Common myeloid progenitor, CD34-positive (primary cell): Measurements from ENCODE around the gene BBS10.

ENCODE experiments used
- CTCF ChIA-PET: fragments of 350-600 bp; sonication (Branson Sonifier 250); formaldehyde crosslinking; loops from one replicate; lab custom pipeline; 2021; ENCODE audit warnings: antibody characterized with exemption; lab: Charles Lee
- POLR2A ChIA-PET: fragments of 350-600 bp; sonication (Branson Sonifier 250); formaldehyde crosslinking; loops from one replicate; lab custom pipeline; 2021; ENCODE audit warnings: antibody characterized with exemption; lab: Charles Lee
- DNase-seq, 3 donors: peaks; one replicate each; pipeline versions ENCODE4 v3.0.0 to v3.0.0-alpha.2; 2013
- H3K27ac ChIP-seq, 2 experiments: 1 replicate in 1 of 2; 2 replicates in 1 of 2; pipeline ENCODE4 v1.7.0; 2013; ENCODE audit warnings: inconsistent platforms in 2 of 2, low read length in 2 of 2, mild to moderate bottlenecking in 2 of 2, low read depth in 1 of 2, moderate library complexity in 1 of 2; ENCODE audit not compliant: severe bottlenecking in 2 of 2, insufficient read depth in 1 of 2, poor library complexity in 1 of 2
- H3K27me3 ChIP-seq, 5 experiments: replicated peaks in 2 of 5; 1 replicate in 3 of 5; 2 replicates in 2 of 5; pipeline versions ENCODE4 v1.6.1 to v1.7.0; 2013; ENCODE audit warnings: low read length in 4 of 5, mild to moderate bottlenecking in 2 of 5, moderate library complexity in 2 of 5, inconsistent platforms in 1 of 5; ENCODE audit not compliant: insufficient read depth in 5 of 5, control insufficient read depth in 4 of 5
- H3K36me3 ChIP-seq, 4 experiments: 1 replicate in 2 of 4; 2 replicates in 2 of 4; pipeline versions ENCODE4 v1.6.1 to v1.7.0; 2013; ENCODE audit warnings: low read length in 3 of 4, control low read depth in 1 of 4, mild to moderate bottlenecking in 1 of 4; ENCODE audit not compliant: control insufficient read depth in 4 of 4, insufficient read depth in 4 of 4
- H3K4me1 ChIP-seq, 4 experiments: 1 replicate in 3 of 4; 2 replicates in 1 of 4; pipeline versions ENCODE4 v1.6.1 to v1.7.1; 2013; ENCODE audit warnings: low read length in 3 of 4, mild to moderate bottlenecking in 3 of 4, control low read depth in 1 of 4, inconsistent platforms in 1 of 4, moderate library complexity in 1 of 4; ENCODE audit not compliant: control insufficient read depth in 4 of 4, insufficient read depth in 4 of 4; ENCODE audit errors: control extremely low read depth in 1 of 4
- H3K4me3 ChIP-seq, 7 experiments: 1 replicate in 4 of 7; 2 replicates in 3 of 7; pipeline versions ENCODE4 v1.5.1 to v1.7.0; 2013; ENCODE audit warnings: mild to moderate bottlenecking in 7 of 7, low read length in 6 of 7, moderate library complexity in 6 of 7, inconsistent platforms in 2 of 7, low read depth in 2 of 7, control low read depth in 1 of 7; ENCODE audit not compliant: insufficient read depth in 4 of 7, control insufficient read depth in 1 of 7; ENCODE audit errors: extremely low read depth in 1 of 7
- H3K9me3 ChIP-seq, 5 experiments: 1 replicate in 4 of 5; 2 replicates in 1 of 5; pipeline versions ENCODE4 v1.6.1 to v1.7.1; 2013; ENCODE audit warnings: low read length in 4 of 5, mild to moderate bottlenecking in 2 of 5, inconsistent platforms in 1 of 5, low read depth in 1 of 5, moderate library complexity in 1 of 5; ENCODE audit not compliant: control insufficient read depth in 4 of 5, insufficient read depth in 2 of 5; ENCODE audit errors: control extremely low read depth in 1 of 5
- WGBS: methylation state at CpG from one replicate; pipeline ENCODE4 v1.1.5; 2013; ENCODE audit not compliant: insufficient coverage; 5-methylcytosine and 5-hydroxymethylcytosine counted together

BBS10 gene

DNA sequence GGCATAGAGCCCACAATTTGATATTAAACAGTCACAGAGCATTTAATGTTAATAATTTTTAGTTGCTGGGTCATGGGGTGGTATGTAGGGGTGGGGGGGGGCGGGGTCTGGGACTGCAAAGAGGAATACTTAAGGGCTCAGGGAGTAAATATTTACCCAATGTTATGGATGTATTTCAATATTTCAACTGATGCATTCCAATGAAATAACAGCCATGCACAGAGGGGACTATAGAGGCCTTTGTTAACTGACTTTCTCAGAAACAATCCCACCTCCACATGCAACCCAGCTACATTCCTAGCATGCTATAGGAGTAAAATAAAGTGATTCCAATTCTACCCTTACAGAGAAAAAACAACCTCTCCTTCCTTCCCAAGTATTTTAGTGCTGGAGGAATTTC is 7.9 kb upstream of the BBS10 start:
- Histone ChIP-seq H3K9me3 (no peaks in the 10 kb centered on the region), H3K27ac (no peak overlapping the region), H3K4me3 (no peak overlapping the region), H3K4me1 (no peaks in the 10 kb centered on the region), H3K27me3 (no peaks in the 10 kb centered on the region), H3K36me3 (peaks cover 0 to 21% (median 15%) of the 10 kb centered on the region in 4 experiments)
- DNase-seq: no peak
- CTCF ChIA-PET: no interaction called here
- POLR2A ChIA-PET: no interaction called here
- WGBS: no CpG with 5 or more reads among the region's 1 CpG

DNA sequence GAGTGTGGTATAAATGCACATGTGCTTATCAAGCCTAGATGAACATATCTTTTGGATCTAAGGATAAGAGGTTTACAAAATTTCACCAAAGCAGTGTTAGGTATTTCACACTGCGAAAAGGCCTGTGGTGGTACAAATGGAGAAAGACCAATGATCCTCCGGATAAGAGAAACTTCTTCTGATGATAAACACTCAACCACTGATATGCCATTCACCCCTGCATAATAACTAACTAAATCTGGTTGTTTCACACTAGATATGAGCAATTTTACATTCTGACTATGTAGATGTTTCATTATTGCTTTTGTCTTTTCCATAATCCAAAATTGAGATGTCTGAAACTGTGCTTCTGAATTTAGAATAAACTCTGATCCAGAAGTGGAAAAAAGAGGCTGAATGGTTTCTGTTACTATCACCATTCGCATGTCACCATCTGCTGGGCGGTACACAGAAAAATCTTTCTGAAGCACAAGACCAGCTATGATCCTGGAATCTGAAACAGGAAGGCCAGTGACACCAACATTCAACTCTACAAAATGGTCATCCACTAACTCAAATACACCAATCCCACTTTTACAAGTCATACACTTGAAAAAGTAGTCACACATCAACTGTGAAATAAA is 1.3 kb downstream of the BBS10 start:
- DNase-seq: peak; percentile 33 to 55 (median 53)
- Histone ChIP-seq H3K4me3 (peak overlapping the region in 5 of 7 experiments; percentile 78 to 96 (median 93)), H3K27ac (peak overlapping the region in 1 of 2 experiments; percentile 82), H3K36me3 (no peaks in the 10 kb centered on the region), H3K4me1 (peaks cover 6 to 18% (median 12%) of the 10 kb centered on the region in 4 experiments), H3K9me3 (no peaks in the 10 kb centered on the region), H3K27me3 (no peaks in the 10 kb centered on the region)
- ChIA-PET POLR2A (no interaction called here), CTCF (interaction anchor here (1.2 to 2.6 kb wide), 5 partner anchors 18 to 842 kb away, joined by 3 to 15 read pairs (median 5); no protein-coding TSS in a partner anchor)
- 100% methylated on average over 1 of the region's 4 CpGs for WGBS

DNA sequence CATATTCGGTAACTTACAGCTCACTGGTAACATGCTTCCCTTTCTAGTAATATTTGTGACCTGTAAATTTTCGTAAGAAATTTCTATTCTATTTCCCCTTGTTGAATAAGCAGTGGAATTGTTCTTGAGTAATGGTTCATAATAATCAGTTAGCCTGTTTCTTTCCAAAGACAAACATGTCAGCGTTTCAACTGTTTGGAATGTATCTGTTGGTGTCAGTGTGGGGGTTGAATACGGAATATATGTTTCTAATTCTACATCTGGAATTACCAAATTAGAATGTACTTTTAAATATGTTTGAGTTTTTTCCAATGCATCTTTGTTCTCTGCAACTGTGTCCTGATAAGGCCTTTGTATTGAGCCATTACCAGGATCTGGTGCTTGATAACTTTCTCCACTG is 2.0 kb downstream of the BBS10 start:
- no CpG with 5 or more reads among the region's 4 CpGs for WGBS
- ChIA-PET CTCF (interaction anchor here (1.3 kb wide), 1 partner anchor 266 kb away, joined by 3 read pairs; no protein-coding TSS in a partner anchor), POLR2A (interaction anchor here (0.6 kb wide), 1 partner anchor 806 kb away, joined by 3 read pairs; no protein-coding TSS in a partner anchor)
- H3K36me3 ChIP-seq: no peaks in the 10 kb centered on the region
- no peak overlapping the region for H3K27ac ChIP-seq
- no peak for DNase-seq
- H3K9me3 ChIP-seq: no peaks in the 10 kb centered on the region
- no peaks in the 10 kb centered on the region for H3K27me3 ChIP-seq
- H3K4me1 ChIP-seq: peaks cover 6 to 18% (median 12%) of the 10 kb centered on the region in 4 experiments
- no peak overlapping the region for H3K4me3 ChIP-seq

DNA sequence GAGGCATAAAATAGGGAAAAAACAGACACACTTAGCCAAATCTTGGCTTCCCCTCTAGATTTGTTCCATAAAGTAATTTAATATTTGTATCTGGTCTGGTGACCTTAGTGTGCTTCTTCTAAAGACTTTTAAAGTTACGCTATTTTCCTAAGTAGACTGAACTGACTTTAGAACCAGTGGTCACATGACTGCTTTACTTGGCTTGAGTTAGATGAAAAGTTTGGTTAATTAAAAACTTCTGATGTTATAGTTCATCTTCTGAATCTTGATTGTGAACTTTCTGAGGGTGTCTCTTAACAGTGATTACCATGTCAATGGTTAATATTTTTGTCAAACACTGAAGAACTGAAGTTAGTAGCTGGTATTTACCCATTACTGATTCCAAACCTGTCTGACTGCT is 2.6 kb downstream of the BBS10 start:
- WGBS: no CpG with 5 or more reads among the region's 1 CpG
- no peaks in the 10 kb centered on the region for H3K27me3 ChIP-seq
- no peaks in the 10 kb centered on the region for H3K36me3 ChIP-seq
- CTCF ChIA-PET: interaction anchor here (0.8 to 1.3 kb wide), 3 partner anchors 243 to 818 kb away, joined by 3 read pairs; no protein-coding TSS in a partner anchor
- H3K9me3 ChIP-seq: no peaks in the 10 kb centered on the region
- DNase-seq: no peak
- POLR2A ChIA-PET: interaction anchor here (0.6 kb wide), 1 partner anchor 806 kb away, joined by 3 read pairs; no protein-coding TSS in a partner anchor
- no peak overlapping the region for H3K4me3 ChIP-seq
- peaks cover 6 to 18% (median 12%) of the 10 kb centered on the region in 4 experiments for H3K4me1 ChIP-seq
- H3K27ac ChIP-seq: no peak overlapping the region

DNA sequence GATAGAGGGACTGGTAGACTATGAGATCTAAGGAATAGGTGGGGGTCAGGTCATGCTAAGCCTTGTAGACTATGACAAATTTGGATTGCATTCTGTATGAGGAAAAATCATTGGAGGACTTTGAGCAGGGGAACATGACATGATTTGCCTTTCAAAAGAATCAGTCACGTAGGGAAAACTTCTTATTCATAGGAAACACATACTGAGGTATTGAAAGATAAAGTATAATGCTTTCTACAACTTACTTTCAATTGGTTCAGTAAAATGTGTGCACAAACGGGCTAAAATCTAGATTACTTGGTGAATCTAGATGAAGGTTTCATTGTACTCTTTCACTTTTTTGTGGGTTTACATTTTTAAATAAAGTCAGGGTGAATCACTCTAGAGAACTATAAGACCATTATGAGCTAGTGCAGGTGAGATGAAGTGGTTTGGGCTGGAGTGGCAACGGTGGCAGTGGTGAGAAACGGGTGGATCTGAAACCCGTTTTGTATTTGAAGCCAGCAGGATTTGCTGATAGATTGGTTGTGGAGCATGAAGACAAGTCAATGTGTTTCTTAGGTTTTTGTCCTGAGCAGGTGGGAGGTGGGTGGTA is 6.7 kb downstream of the BBS10 start:
- CTCF ChIA-PET: no interaction called here
- POLR2A ChIA-PET: no interaction called here
- no peak overlapping the region for H3K27ac ChIP-seq
- peaks cover 0 to 2% (median 0%) of the 10 kb centered on the region in 5 experiments for H3K9me3 ChIP-seq
- no peaks in the 10 kb centered on the region for H3K4me1 ChIP-seq
- no peaks in the 10 kb centered on the region for H3K27me3 ChIP-seq
- DNase-seq: no peak
- no peaks in the 10 kb centered on the region for H3K36me3 ChIP-seq
- no peak overlapping the region for H3K4me3 ChIP-seq
- 94% methylated on average over 4 of the region's 5 CpGs for WGBS

DNA sequence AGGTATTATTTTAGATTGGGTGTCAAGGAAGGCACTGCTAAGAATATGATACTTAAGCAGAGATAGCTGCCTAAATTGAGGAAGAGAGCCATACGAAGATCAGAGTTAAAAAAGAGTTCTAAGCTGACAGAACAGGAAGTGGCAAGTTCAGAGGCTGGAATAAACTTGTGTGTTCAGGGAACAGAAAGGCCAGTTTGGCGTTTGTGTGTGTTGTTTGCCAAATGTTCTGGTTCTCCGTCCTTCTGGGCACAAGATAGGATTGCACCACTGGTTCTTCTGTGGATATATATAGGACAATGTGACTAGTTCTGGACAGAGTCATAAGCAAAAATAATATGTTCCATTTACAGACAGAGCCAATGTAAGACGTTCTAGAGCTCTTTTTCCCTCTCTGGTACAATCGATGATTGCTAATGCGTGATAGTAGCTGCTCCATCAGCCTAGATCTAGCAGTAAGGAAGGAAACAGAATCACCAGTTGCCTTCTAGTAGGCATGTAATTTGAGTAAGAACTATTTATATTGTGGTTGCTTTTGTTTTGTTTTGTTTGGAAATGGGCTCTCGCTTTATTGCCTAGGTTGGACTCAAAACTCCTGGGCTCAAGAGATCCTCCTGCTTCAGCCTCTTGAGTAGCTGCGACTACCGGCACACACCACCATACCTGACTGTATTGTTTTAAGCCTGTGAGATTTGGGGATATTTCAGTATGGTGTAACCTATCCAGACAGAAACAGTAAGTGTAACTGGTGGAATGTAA is 7.4 kb downstream of the BBS10 start:
- no peak for DNase-seq
- POLR2A ChIA-PET: no interaction called here
- CTCF ChIA-PET: no interaction called here
- 83% methylated on average over 7 of the region's 9 CpGs for WGBS
- no peaks in the 10 kb centered on the region for H3K36me3 ChIP-seq
- H3K4me3 ChIP-seq: no peak overlapping the region
- H3K4me1 ChIP-seq: no peaks in the 10 kb centered on the region
- peaks cover 0 to 2% (median 0%) of the 10 kb centered on the region in 5 experiments for H3K9me3 ChIP-seq
- no peak overlapping the region for H3K27ac ChIP-seq
- H3K27me3 ChIP-seq: no peaks in the 10 kb centered on the region
